ENCODE measurements around the gene INPP5A.

The INPP5A gene

GRCh38 chr10:132533571-132534260 is 3.9 kb upstream of the INPP5A start:
- in situ Hi-C loops (cut with HindIII; ENCODE audit: low sequenced_read_pairs), result no loop called here

GRCh38 chr10:132534391-132535064 is 3.1 kb upstream of the INPP5A start:
- in situ Hi-C loops (cut with HindIII; ENCODE audit: low sequenced_read_pairs), result no loop called here

- in situ Hi-C loops (cut with HindIII; ENCODE audit: low sequenced_read_pairs), result no loop called here
Measured at GRCh38 chr10:132535065-132535651, 2.4 kb upstream of the INPP5A start.

- in situ Hi-C loops (cut with HindIII; ENCODE audit: low sequenced_read_pairs), result no loop called here
Measured at GRCh38 chr10:132536241-132536876, 1.2 kb upstream of the INPP5A start.

- in situ Hi-C loops (cut with HindIII; ENCODE audit: low sequenced_read_pairs), result no loop called here
Measured at GRCh38 chr10:132536877-132537683, 507 bp upstream of the INPP5A start.

- in situ Hi-C loops (cut with HindIII; ENCODE audit: low sequenced_read_pairs), result no loop called here
Measured at GRCh38 chr10:132538031-132538789, 623 bp downstream of the INPP5A start.

GRCh38 chr10:132538790-132539421 is 1.3 kb downstream of the INPP5A start:
- in situ Hi-C loops (cut with HindIII; ENCODE audit: low sequenced_read_pairs), result no loop called here

- in situ Hi-C loops (cut with HindIII; ENCODE audit: low sequenced_read_pairs), result no loop called here
Measured at GRCh38 chr10:132539431-132539839, 1.8 kb downstream of the INPP5A start.

- in situ Hi-C loops (cut with HindIII; ENCODE audit: low sequenced_read_pairs), result no loop called here
Measured at GRCh38 chr10:132539894-132540293, 2.3 kb downstream of the INPP5A start.

GRCh38 chr10:132540456-132540855 is 2.9 kb downstream of the INPP5A start:
- in situ Hi-C loops (cut with HindIII; ENCODE audit: low sequenced_read_pairs), result no loop called here

- in situ Hi-C loops (cut with HindIII; ENCODE audit: low sequenced_read_pairs), result no loop called here
Measured at GRCh38 chr10:132541129-132541528, 3.5 kb downstream of the INPP5A start.

GRCh38 chr10:132541601-132542011 is 4.0 kb downstream of the INPP5A start:
- in situ Hi-C loops (cut with HindIII; ENCODE audit: low sequenced_read_pairs), result no loop called here

- in situ Hi-C loops (cut with HindIII; ENCODE audit: low sequenced_read_pairs), result no loop called here
Measured at GRCh38 chr10:132542086-132542775, 4.6 kb downstream of the INPP5A start.

GRCh38 chr10:132542819-132543218 is 5.2 kb downstream of the INPP5A start:
- in situ Hi-C loops (cut with HindIII; ENCODE audit: low sequenced_read_pairs), result no loop called here

- in situ Hi-C loops (cut with HindIII; ENCODE audit: low sequenced_read_pairs), result no loop called here
Measured at GRCh38 chr10:132543916-132544743, 6.5 kb downstream of the INPP5A start.

- in situ Hi-C loops (cut with HindIII; ENCODE audit: low sequenced_read_pairs), result no loop called here
Measured at GRCh38 chr10:132544744-132545658, 7.4 kb downstream of the INPP5A start.
